Gastrocnemius medialis (tissue), 4 donors: ENCODE measurements around the gene MYO1E.
"Not testable (repeated sequence)": the region's sequence is repeated elsewhere in the genome, so short reads cannot be mapped to it uniquely, and the experiment has no call there.

ENCODE experiments used
- CTCF ChIP-seq, 5 experiments: fragments of 450-650 bp in 3 of 5; fragments of 200-600 bp in 2 of 5; sonication (generic) in 2 of 5; IDR thresholded peaks in 4 of 5; conservative IDR thresholded peaks in 1 of 5; 1 replicate in 4 of 5; 2 replicates in 1 of 5; pipeline ENCODE4 v1.5.1; 2016 to 2019; ENCODE audit warnings: antibody characterized with exemption in 5 of 5, mild to moderate bottlenecking in 3 of 5, moderate library complexity in 3 of 5
- POLR2A ChIP-seq, 2 donors: fragments of 450-650 bp; IDR thresholded peaks; one replicate each; pipeline ENCODE4 v1.6.1; 2017; ENCODE audit warnings: antibody characterized with exemption in 2 of 2, mild to moderate bottlenecking in 2 of 2, moderate library complexity in 2 of 2

- not testable (repeated sequence) for TF ChIP-seq CTCF (IDR thresholded peaks at IDR 0.05 in 4 of 5, conservative IDR thresholded peaks at IDR 0.05 in 1 of 5); POLR2A (IDR thresholded peaks at IDR 0.05)
These were observed 245.4 kb downstream of the MYO1E start for GRCh38 chr15:59127255-59127654.
